AG09319 (cell line): ENCODE data around the gene ZIC5.

Experiments
- DNase-seq: peaks from one replicate; pipeline ENCODE4 v3.0.0-alpha.2; 2010; ENCODE audit warnings: low read depth; ENCODE audit errors: extremely low read depth
- TF ChIP-seq, protein P1 (sequence below): IDR thresholded peaks from 2 replicates; pipeline ENCODE4 v1.5.1; 2011; ENCODE audit warnings: low read depth, mild to moderate bottlenecking, inconsistent platforms, low read length, moderate library complexity

The ZIC5 gene

GRCh38 chr13:99959540-99960230, 11.9 kb downstream of the ZIC5 start:
- no peak for DNase-seq
- TF ChIP-seq, protein P1, sequence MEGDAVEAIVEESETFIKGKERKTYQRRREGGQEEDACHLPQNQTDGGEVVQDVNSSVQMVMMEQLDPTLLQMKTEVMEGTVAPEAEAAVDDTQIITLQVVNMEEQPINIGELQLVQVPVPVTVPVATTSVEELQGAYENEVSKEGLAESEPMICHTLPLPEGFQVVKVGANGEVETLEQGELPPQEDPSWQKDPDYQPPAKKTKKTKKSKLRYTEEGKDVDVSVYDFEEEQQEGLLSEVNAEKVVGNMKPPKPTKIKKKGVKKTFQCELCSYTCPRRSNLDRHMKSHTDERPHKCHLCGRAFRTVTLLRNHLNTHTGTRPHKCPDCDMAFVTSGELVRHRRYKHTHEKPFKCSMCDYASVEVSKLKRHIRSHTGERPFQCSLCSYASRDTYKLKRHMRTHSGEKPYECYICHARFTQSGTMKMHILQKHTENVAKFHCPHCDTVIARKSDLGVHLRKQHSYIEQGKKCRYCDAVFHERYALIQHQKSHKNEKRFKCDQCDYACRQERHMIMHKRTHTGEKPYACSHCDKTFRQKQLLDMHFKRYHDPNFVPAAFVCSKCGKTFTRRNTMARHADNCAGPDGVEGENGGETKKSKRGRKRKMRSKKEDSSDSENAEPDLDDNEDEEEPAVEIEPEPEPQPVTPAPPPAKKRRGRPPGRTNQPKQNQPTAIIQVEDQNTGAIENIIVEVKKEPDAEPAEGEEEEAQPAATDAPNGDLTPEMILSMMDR = no peak

DNA sequence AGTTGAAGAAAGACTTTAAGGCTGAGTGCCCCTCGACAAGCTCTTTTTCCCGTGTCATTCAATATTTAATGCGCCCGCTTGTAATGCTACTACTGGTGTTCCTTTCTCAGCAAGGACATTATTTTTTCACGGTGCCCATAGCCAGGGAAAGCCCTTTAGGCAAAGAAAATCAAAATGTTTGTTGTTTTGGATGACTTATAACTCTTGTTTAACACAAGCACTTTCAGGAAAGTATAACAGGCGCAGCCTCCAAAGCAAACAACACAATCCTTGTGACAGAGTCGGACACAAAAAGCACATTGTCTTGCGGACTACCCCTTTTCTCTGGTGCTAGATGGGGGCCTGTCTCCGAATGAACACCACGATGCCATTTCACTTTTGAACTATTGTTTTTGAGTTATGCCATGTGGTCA, 12.4 kb downstream of the ZIC5 start:
- TF ChIP-seq, protein P1 = no peak
- no peak for DNase-seq

GRCh38 chr13:99958406-99959126, 13.0 kb downstream of the ZIC5 start:
- TF ChIP-seq, protein P1 = no peak
- DNase-seq = no peak

- no peak for DNase-seq
These were observed 14.9 kb downstream of the ZIC5 start for GRCh38 chr13:99956473-99957349.

DNA sequence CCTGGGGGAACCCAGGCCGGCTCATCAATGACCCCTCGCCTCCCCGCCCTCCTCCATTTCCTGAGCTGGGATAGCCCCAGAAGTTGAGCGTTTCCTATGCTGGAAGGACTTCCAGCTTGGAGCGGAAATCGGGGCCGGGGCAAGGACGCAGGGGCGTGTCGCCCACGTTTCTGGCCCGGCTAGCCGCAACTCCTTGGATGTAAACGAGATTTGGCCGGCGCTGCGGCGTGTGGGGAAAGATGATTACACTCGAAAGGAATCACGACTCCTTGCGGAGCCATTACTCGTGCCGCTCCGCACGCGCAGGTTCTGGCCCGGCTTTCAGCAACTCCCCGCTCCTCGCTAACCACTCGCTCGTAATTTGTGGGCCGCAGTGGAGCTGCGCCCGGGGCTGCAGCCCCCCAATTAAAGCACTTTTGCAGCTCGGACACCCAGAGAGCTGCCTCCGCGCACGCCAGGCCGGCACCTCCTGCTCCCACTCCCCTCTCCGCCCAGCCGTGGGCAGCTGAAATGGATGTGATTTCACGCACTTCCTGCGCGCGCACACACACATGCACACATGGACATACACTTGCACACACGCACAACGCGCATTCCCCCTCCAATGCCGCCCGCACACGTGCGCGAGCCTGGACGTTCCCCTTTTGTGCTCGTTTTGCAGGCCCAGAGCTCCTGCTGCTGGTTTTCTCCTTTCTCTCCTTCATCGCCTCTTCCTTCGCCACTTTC, 15.7 kb downstream of the ZIC5 start:
- TF ChIP-seq, protein P1 = no peak
- DNase-seq = no peak

More at GRCh38 chr13:99956473-99957349, 14.9 kb downstream of the ZIC5 start:
- TF ChIP-seq, protein P1 = no peak

DNA sequence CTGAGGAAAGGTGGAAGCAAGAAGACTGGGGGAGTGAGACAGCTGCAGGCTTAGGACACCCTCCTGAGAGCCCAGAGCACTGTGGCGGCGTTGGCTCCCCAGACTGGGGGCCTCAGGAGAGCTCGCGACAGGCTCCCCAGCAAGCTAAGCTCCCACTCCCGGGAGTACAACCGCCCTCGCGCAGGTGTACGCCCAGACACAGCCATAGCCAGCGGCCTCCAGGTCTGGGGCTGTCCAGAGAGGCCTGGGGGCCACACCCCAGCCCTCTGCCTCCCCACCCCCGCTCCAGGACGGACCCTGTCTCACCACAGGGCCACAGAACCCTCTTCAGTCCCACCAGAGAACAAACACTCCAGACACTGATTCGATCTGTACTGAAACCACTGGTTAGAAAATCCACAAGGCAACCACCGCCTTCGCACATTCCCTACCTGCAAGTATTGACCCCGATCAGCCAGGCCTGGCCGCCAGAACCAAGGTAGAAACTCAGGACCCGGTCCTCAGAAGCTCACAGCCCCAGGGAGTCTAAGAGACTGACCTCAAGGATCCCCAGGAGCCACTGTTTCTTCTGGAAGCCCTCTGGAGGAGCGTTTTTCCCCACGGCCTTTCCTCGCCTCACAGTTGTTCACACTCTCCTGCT, 16.3 kb downstream of the ZIC5 start:
- TF ChIP-seq, protein P1 = no peak
- no peak for DNase-seq
